Liver (tissue), 2 donors: ENCODE results near the gene CLEC4A.

ENCODE experiments used
- TF ChIP-seq, protein P1 (sequence below): fragments of 150-350 bp; IDR thresholded peaks from 2 replicates; pipeline ENCODE4 v1.5.1; 2017; ENCODE audit warnings: improper control_type of control experiment, low read depth, low read length; ENCODE audit not compliant: missing input control
- TF ChIP-seq, protein P2 (sequence below): IDR thresholded peaks from 2 replicates; pipeline ENCODE4 v1.6.1; 2016; ENCODE audit warnings: antibody characterized with exemption
- TF ChIP-seq, protein P3 (sequence below): IDR thresholded peaks from 2 replicates; pipeline ENCODE4 v1.6.1; 2016; ENCODE audit warnings: antibody characterized with exemption
- donor health status: healthy.

DNA sequence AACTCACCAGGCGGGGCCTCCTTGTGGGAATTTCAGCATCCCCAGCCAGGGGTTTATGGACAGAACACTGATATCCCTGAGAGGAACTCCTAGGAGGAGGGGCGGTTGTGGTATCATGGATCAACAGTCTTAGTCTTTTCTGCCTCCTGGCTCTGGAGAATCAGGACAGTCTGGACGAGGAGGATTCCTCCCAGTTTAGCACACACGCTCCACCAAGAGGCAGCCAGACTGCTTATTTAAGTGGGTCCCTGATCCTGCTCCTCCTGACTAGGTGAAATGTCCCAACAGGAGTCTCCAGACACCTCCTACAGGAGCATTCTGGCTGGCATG is 23.0 kb downstream of the CLEC4A start:
- TF ChIP-seq, protein P1, sequence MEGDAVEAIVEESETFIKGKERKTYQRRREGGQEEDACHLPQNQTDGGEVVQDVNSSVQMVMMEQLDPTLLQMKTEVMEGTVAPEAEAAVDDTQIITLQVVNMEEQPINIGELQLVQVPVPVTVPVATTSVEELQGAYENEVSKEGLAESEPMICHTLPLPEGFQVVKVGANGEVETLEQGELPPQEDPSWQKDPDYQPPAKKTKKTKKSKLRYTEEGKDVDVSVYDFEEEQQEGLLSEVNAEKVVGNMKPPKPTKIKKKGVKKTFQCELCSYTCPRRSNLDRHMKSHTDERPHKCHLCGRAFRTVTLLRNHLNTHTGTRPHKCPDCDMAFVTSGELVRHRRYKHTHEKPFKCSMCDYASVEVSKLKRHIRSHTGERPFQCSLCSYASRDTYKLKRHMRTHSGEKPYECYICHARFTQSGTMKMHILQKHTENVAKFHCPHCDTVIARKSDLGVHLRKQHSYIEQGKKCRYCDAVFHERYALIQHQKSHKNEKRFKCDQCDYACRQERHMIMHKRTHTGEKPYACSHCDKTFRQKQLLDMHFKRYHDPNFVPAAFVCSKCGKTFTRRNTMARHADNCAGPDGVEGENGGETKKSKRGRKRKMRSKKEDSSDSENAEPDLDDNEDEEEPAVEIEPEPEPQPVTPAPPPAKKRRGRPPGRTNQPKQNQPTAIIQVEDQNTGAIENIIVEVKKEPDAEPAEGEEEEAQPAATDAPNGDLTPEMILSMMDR = no peak
- TF ChIP-seq, protein P2, sequence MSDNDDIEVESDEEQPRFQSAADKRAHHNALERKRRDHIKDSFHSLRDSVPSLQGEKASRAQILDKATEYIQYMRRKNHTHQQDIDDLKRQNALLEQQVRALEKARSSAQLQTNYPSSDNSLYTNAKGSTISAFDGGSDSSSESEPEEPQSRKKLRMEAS = no peak
- TF ChIP-seq, protein P3, sequence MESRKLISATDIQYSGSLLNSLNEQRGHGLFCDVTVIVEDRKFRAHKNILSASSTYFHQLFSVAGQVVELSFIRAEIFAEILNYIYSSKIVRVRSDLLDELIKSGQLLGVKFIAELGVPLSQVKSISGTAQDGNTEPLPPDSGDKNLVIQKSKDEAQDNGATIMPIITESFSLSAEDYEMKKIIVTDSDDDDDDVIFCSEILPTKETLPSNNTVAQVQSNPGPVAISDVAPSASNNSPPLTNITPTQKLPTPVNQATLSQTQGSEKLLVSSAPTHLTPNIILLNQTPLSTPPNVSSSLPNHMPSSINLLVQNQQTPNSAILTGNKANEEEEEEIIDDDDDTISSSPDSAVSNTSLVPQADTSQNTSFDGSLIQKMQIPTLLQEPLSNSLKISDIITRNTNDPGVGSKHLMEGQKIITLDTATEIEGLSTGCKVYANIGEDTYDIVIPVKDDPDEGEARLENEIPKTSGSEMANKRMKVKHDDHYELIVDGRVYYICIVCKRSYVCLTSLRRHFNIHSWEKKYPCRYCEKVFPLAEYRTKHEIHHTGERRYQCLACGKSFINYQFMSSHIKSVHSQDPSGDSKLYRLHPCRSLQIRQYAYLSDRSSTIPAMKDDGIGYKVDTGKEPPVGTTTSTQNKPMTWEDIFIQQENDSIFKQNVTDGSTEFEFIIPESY = no peak
